NT2/D1 (cell line): ENCODE results near the gene NSD1.

Source experiments
- SUZ12 ChIP-seq: IDR thresholded peaks from 2 replicates; pipeline ENCODE4 v1.6.1; 2011; ENCODE audit not compliant: insufficient read length, insufficient read depth; ENCODE audit errors: extremely low read depth
- ZNF274 ChIP-seq: IDR thresholded peaks from 2 replicates; pipeline ENCODE4 v1.6.1; 2011; ENCODE audit warnings: mild to moderate bottlenecking, low read depth, low read length

GRCh38 chr5:177178733-177179304 lies 45.2 kb downstream of the NSD1 start:
- TF ChIP-seq SUZ12, result no peak
- no peak for TF ChIP-seq ZNF274
